OCI-LY3 (cell line): ENCODE data around the gene STIM1.

Experiments used
- H2AFZ ChIP-seq: fragments of 200-600, 300-600 bp; shearing (Covaris generic); 2 replicates; pipeline ENCODE4 v1.6.0; 2014; ENCODE audit warnings: antibody characterized with exemption, low read depth, low read length
- H3K27ac ChIP-seq: fragments of 200-600, 300-600 bp; sonication (generic); 2 replicates; pipeline ENCODE4 v1.5.1; 2014; ENCODE audit warnings: mild to moderate bottlenecking, low read length, moderate library complexity, mixed read lengths
- H3K27me3 ChIP-seq: fragments of 200-600, 300-600 bp; sonication (generic); 2 replicates; pipeline ENCODE4 v1.6.1; 2014; ENCODE audit warnings: low read depth, low read length, mixed read lengths
- H3K36me3 ChIP-seq: fragments of 200-600, 300-600 bp; sonication (generic); replicated peaks from 2 replicates; pipeline ENCODE3; 2014; ENCODE audit warnings: low read depth, low read length, mixed read lengths
- H3K4me1 ChIP-seq: fragments of 300-600, 200-600 bp; sonication (generic); 2 replicates; pipeline ENCODE4 v1.6.1; 2014; ENCODE audit warnings: low read length, mixed read lengths
- H3K4me2 ChIP-seq: fragments of 200-600, 300-600 bp; sonication (generic); 2 replicates; pipeline ENCODE4 v1.6.1; 2014; ENCODE audit warnings: low read length, mixed read lengths
- H3K4me3 ChIP-seq: fragments of 300-600, 200-600 bp; sonication (generic); 2 replicates; pipeline ENCODE4 v1.5.1; 2014; ENCODE audit warnings: antibody characterized with exemption, mild to moderate bottlenecking, low read length, moderate library complexity
- H3K79me2 ChIP-seq: fragments of 300-600, 200-600 bp; shearing (Covaris generic); 2 replicates; pipeline ENCODE4 v1.6.1; 2014; ENCODE audit warnings: mild to moderate bottlenecking, low read length, mixed read lengths
- H3K9ac ChIP-seq: fragments of 300-600, 200-600 bp; shearing (Covaris generic); 2 replicates; pipeline ENCODE4 v1.6.0; 2014; ENCODE audit warnings: mild to moderate bottlenecking, low read length, moderate library complexity
- H3K9me3 ChIP-seq: fragments of 200-600, 300-600 bp; shearing (Covaris generic); 2 replicates; pipeline ENCODE4 v1.6.1; 2014; ENCODE audit warnings: low read length, mixed read lengths; ENCODE audit not compliant: insufficient read depth
- H4K20me1 ChIP-seq: fragments of 200-600, 300-600 bp; sonication (generic); 2 replicates; pipeline ENCODE4 v1.6.1; 2016; ENCODE audit warnings: low read length, mixed read lengths; ENCODE audit not compliant: insufficient read depth
- EZH2phosphoT487 ChIP-seq: fragments of 200-600 bp; shearing (Covaris generic); IDR thresholded peaks from 2 replicates; pipeline ENCODE4 v1.6.1; 2018; ENCODE audit warnings: antibody characterized with exemption, mixed run types, low read depth
- TF ChIP-seq, protein P1 (sequence below): fragments of 200-600, 300-600 bp; sonication (generic); IDR thresholded peaks from 2 replicates; pipeline ENCODE4 v1.5.1; 2014; ENCODE audit warnings: antibody characterized with exemption, low read length, low read depth

The STIM1 gene

DNA sequence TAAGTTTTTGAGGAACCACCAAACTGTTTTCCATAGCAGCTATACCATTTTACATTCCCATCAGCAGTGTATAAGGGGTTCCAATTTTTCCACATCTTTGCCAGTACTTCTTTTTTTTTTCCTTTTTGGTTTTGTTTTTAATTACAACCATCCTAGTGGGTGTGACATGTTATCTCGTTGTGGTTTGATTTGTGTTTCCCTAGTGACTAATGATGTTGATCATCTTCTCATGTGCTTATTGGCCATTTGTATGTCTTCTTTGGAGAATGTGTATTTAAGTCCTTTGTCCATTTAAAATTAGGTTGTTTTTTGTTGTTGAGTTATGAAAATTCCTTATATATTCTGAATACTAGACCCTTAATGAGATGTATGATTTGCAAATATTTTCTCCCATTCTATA lies 59.3 kb downstream of the STIM1 start:
- TF ChIP-seq, protein P1, sequence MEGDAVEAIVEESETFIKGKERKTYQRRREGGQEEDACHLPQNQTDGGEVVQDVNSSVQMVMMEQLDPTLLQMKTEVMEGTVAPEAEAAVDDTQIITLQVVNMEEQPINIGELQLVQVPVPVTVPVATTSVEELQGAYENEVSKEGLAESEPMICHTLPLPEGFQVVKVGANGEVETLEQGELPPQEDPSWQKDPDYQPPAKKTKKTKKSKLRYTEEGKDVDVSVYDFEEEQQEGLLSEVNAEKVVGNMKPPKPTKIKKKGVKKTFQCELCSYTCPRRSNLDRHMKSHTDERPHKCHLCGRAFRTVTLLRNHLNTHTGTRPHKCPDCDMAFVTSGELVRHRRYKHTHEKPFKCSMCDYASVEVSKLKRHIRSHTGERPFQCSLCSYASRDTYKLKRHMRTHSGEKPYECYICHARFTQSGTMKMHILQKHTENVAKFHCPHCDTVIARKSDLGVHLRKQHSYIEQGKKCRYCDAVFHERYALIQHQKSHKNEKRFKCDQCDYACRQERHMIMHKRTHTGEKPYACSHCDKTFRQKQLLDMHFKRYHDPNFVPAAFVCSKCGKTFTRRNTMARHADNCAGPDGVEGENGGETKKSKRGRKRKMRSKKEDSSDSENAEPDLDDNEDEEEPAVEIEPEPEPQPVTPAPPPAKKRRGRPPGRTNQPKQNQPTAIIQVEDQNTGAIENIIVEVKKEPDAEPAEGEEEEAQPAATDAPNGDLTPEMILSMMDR: no peak
- no peak for TF ChIP-seq EZH2phosphoT487
- Histone ChIP-seq H2AFZ (no peak overlapping the region), H3K4me1 (0 out of 2 replicates have a peak, but pooled peaks cover 4% of the 10 kb centered on the region), H3K27me3 (no peaks in the 10 kb centered on the region), H3K4me2 (no peak overlapping the region), H3K4me3 (no peak overlapping the region), H3K9me3 (no peaks in the 10 kb centered on the region), H3K36me3 (no peaks in the 10 kb centered on the region), H3K9ac (no peak overlapping the region), H4K20me1 (0 out of 2 replicates have a peak, but pooled peaks cover 10% of the 10 kb centered on the region), H3K79me2 (no peaks in the 10 kb centered on the region; the same call in 1 of the 2 replicates), H3K27ac (no peak overlapping the region)

DNA sequence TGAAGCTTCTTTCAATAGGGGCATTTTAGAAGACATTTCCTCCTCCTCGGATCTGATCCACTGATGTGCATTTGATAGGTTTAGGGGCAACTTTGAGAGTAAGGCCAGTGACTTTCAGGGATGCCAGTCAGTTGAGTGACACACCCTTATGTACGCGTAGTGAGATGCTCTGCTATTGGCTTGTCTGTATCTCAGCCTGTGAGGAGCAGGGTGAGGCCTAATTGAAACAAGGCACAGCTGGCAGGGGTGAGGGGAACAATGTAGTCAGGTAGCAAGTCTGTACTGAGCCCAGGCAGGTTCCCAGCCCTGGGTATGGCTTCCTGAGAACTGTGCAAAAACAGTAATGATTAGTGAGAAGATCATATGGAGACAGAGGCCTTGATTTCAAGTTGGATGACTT lies 61.5 kb downstream of the STIM1 start:
- Histone ChIP-seq H3K4me2 (no peak overlapping the region), H3K27ac (no peak overlapping the region), H3K79me2 (no peaks in the 10 kb centered on the region; the same call in 1 of the 2 replicates), H3K27me3 (no peaks in the 10 kb centered on the region), H3K9me3 (no peaks in the 10 kb centered on the region), H3K4me3 (no peak overlapping the region), H4K20me1 (0 out of 2 replicates have a peak, but pooled peaks cover 3% of the 10 kb centered on the region), H3K9ac (no peak overlapping the region), H2AFZ (no peak overlapping the region), H3K4me1 (0 out of 2 replicates have a peak, but pooled peaks cover 4% of the 10 kb centered on the region), H3K36me3 (peaks cover 4% of the 10 kb centered on the region)
- TF ChIP-seq EZH2phosphoT487: no peak
- TF ChIP-seq, protein P1: no peak

DNA sequence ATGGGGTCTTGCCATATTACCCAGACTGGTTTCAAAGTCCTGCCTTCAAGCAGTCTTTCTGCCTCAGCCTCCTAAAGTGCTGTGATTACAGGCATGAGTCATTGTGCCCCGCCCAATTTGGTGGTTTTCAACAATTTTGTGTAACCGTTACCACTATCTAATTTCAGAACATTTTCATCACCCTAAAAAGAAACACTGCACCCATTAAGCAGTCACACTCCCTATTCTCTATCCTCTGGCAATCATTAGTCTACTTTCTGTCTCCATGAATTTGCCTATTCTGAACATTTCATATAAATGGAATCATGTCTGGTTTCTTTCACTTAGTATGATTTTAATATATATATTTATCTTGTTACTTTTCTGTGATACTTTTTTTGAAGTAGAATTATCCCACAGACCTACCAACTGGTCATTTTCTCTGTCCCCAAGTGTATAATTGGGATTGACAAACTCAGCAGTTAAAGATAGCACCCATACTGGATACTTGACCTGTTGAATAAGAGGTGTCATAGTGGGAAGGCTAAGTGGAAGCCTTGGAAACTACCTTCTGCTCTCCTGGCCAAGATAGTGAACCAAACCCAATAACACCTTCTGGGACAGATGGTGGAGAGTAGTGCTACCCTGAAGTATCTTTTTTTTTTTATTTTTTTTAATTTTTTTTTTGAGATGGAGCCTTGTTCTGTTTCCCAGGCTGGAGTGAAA lies 64.8 kb downstream of the STIM1 start:
- no peak overlapping the region for H2AFZ ChIP-seq
- no peaks in the 10 kb centered on the region for H3K9me3 ChIP-seq
- H3K4me1 ChIP-seq: 0 out of 2 replicates have a peak, but pooled peaks cover 4% of the 10 kb centered on the region
- H3K4me2 ChIP-seq: no peak overlapping the region
- H3K36me3 ChIP-seq: peaks cover 4% of the 10 kb centered on the region
- no peaks in the 10 kb centered on the region; the same call in 1 of the 2 replicates for H3K79me2 ChIP-seq
- 0 out of 2 replicates have a peak, but pooled peaks cover 3% of the 10 kb centered on the region for H4K20me1 ChIP-seq
- no peaks in the 10 kb centered on the region for H3K27me3 ChIP-seq
- no peak overlapping the region for H3K9ac ChIP-seq
- no peak overlapping the region for H3K27ac ChIP-seq
- TF ChIP-seq, protein P1: no peak
- TF ChIP-seq EZH2phosphoT487: no peak
- H3K4me3 ChIP-seq: no peak overlapping the region

DNA sequence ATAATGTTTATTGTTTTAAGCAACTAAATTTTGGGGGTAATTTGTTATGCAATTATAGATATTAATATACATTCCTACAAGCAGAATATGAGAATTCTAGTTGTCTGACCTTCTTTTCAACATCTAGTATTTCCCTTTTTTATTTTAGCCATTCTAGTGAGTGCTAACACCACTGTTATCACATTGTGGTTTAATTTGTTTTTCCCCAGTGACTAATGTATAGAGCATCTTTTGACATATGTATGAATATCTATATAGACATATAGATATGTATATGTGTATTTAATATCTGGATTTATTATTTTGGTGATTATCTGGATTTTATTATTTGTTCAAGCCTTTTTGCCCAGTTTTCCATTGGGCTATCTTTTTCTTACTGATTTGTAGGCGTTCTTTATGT lies 66.6 kb downstream of the STIM1 start:
- Histone ChIP-seq H3K4me2 (no peak overlapping the region), H3K36me3 (peaks cover 4% of the 10 kb centered on the region), H3K4me1 (0 out of 2 replicates have a peak, but pooled peaks cover 4% of the 10 kb centered on the region), H2AFZ (no peak overlapping the region), H3K27me3 (no peaks in the 10 kb centered on the region), H3K4me3 (no peak overlapping the region), H3K79me2 (no peaks in the 10 kb centered on the region; the same call in 1 of the 2 replicates), H3K9me3 (no peaks in the 10 kb centered on the region), H3K9ac (no peak overlapping the region), H3K27ac (no peak overlapping the region), H4K20me1 (peaks cover 6% of the 10 kb centered on the region; the same call in 1 of the 2 replicates)
- TF ChIP-seq EZH2phosphoT487: no peak
- TF ChIP-seq, protein P1: no peak
